Naive B cell (primary cell): Measurements from ENCODE around the gene ANKRD13C. TPM values are rescaled to one million over a fixed set of nuclear protein-coding genes. Genes with fewer than 3 reads are reported as not detected.

Experiments used
- ATAC-seq, 2 donors: fragments of 150-1000 bp; cut with Tn5 transposase; 2 replicates each; pipeline ENCODE4 v1.10.0; 2021; ENCODE audit warnings: low read depth in 2 of 2, mild to moderate bottlenecking in 2 of 2, moderate library complexity in 2 of 2
- DNase-seq: peaks from one replicate; pipeline ENCODE4 v3.0.0; 2022
- H3K27ac Mint-ChIP-seq, 6 donors: one replicate each; pipeline ENCODE4 v1.8.0; 2020 to 2022; ENCODE audit warnings: mild to moderate bottlenecking in 6 of 6, mixed read lengths in 6 of 6, moderate library complexity in 5 of 6, inconsistent platforms in 2 of 6
- H3K27me3 Mint-ChIP-seq, 3 donors: one replicate each; pipeline ENCODE4 v1.8.0; 2021 to 2022; ENCODE audit warnings: mixed read lengths in 3 of 3, mild to moderate bottlenecking in 1 of 3
- H3K36me3 Mint-ChIP-seq, 2 donors: one replicate each; pipeline ENCODE4 v1.8.0; 2020 to 2022; ENCODE audit warnings: mixed read lengths in 2 of 2, inconsistent platforms in 1 of 2, mild to moderate bottlenecking in 1 of 2
- H3K4me1 Mint-ChIP-seq, 3 donors: one replicate each; pipeline ENCODE4 v1.8.0; 2020 to 2022; ENCODE audit warnings: mixed read lengths in 3 of 3, inconsistent platforms in 1 of 3, mild to moderate bottlenecking in 1 of 3, moderate library complexity in 1 of 3
- H3K4me3 Mint-ChIP-seq, 8 donors: one replicate each; pipeline ENCODE4 v1.8.0; 2020 to 2022; ENCODE audit warnings: mild to moderate bottlenecking in 8 of 8, mixed read lengths in 8 of 8, moderate library complexity in 8 of 8, inconsistent platforms in 2 of 8
- H3K9me3 Mint-ChIP-seq, 7 donors: one replicate each; pipeline ENCODE4 v1.8.0; 2020 to 2022; ENCODE audit warnings: mixed read lengths in 7 of 7, mild to moderate bottlenecking in 5 of 7, inconsistent platforms in 2 of 7, moderate library complexity in 1 of 7
- polyA plus RNA-seq, 6 donors: library from polyadenylated mRNA; unstranded; fragments of 300-500 nt; fragmentation: Illumina TruSeq; gene quantifications; one replicate each; pipeline ENCODE4 v1.2.3, GENCODE V29; 2021; ENCODE audit warnings: low read depth in 6 of 6

The ANKRD13C gene
- polyA plus RNA-seq, 6 donors from 2014 or later = 9.6 to 17.2 (median 13.2) TPM

DNA sequence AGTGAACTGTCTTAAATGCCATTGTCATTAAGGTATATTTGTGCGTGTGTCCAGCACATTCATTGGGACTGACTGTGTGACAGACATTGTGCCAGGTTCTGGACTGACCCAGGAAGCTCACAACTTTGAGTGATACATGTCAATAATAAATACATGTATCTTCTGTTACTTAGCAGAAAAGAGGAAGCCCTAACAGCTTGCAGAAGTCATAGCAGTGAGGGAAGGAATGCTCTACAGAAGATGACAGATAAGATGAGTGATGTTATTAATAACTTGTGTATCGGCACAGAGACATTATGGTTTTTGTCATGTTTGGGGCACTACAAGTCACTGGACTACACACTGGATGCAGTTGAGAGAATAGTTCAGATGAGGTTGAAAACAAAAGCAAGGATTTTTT lies 134.5 kb downstream of the ANKRD13C start:
- DNase-seq = no peak
- H3K4me3 Mint-ChIP-seq = peak overlapping the region in 7 of 8 donors; percentile 1 to 89 (median 60)
- H3K4me1 Mint-ChIP-seq = peaks cover 27 to 29% (median 27%) of the 10 kb centered on the region in 3 donors
- H3K27me3 Mint-ChIP-seq = no peaks in the 10 kb centered on the region
- no peaks in the 10 kb centered on the region for H3K36me3 Mint-ChIP-seq
- ATAC-seq = no peak
- no peaks in the 10 kb centered on the region for H3K9me3 Mint-ChIP-seq
- H3K27ac Mint-ChIP-seq = peak overlapping the region; percentile 62 to 90 (median 72)

DNA sequence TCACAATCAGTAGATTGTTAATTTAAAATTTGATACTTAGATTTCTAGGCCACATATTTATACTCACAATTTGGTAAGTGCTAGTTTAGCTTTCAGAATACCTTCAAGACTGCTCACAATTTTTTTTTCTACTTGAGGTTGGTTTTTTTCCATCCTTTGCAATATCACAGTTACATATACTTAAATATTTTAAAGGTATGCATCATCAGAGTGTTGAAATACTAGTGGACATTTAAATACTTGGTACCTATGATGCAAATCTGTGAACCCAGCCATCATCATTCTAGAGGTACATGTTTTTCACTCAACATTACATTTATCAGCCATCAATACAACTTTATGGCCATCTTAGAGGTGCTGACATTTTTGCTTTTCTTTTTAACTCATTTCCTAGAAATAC lies 143.0 kb downstream of the ANKRD13C start:
- ATAC-seq = no peak
- DNase-seq = no peak
- Mint-ChIP-seq H3K36me3 (no peaks in the 10 kb centered on the region), H3K27ac (no peak overlapping the region), H3K9me3 (no peaks in the 10 kb centered on the region), H3K27me3 (no peaks in the 10 kb centered on the region), H3K4me1 (peaks cover 11 to 37% (median 16%) of the 10 kb centered on the region in 3 donors), H3K4me3 (peak overlapping the region in 1 of 8 donors; percentile 22)

DNA sequence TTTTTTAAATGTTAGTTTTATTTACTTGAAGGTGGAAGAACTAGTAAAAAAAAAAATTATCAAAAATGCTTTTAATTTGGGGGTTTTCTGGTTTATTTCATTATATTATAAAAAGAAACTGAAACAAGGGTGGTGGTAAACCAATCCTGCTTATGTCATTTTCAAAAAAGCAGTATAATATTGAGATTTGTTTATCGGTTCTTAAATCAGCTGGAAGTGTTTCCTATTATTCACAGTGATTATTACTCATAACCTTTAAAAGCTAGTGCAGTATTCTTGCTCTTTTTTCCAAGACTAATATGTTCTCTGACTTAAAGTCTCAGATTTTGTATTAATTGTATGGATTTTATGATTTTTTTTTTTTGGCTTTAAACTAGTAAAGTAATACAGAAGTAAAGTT lies 143.7 kb downstream of the ANKRD13C start:
- H3K4me3 Mint-ChIP-seq = no peak overlapping the region
- DNase-seq (no peak), ATAC-seq (no peak)
- H3K9me3 Mint-ChIP-seq = no peaks in the 10 kb centered on the region
- no peaks in the 10 kb centered on the region for H3K27me3 Mint-ChIP-seq
- no peaks in the 10 kb centered on the region for H3K36me3 Mint-ChIP-seq
- no peak overlapping the region for H3K27ac Mint-ChIP-seq
- peaks cover 11 to 42% (median 16%) of the 10 kb centered on the region in 3 donors for H3K4me1 Mint-ChIP-seq

Other genes with a start within 250 kb of the ANKRD13C start
- gene LRRC40, start 149.1 kb downstream of the ANKRD13C start, polyA plus RNA-seq = 1 to 10 TPM; 4.4 to 9.0 (median 6.4) TPM
- gene SRSF11, start 133.3 kb downstream of the ANKRD13C start, polyA plus RNA-seq = 10 to 100 TPM; 56.2 to 95.3 (median 78.1) TPM
- 1 to 10 TPM in 4 of 6 donors, under 1 TPM in 1, not detected in 1; 0.74 to 2.2 (median 1.7) TPM for gene CTH, start 56.5 kb upstream of the ANKRD13C start, polyA plus RNA-seq